Tibial nerve (tissue), 4 donors: ENCODE results near the gene PDE8B. TPM values are rescaled to one million over a fixed set of nuclear protein-coding genes. Genes with fewer than 3 reads are reported as not detected.

Experiments
- DNase-seq, 2 donors: peaks; one replicate each; pipeline ENCODE4 v3.0.0-alpha.2; 2019; ENCODE audit warnings: low spot score in 2 of 2
- H3K27ac ChIP-seq, 4 donors: fragments of 200-600 bp; sonication (generic) in 3 of 4; one replicate each; pipeline ENCODE4 v1.5.1; 2017 to 2019; ENCODE audit warnings: mild to moderate bottlenecking in 1 of 4
- H3K27me3 ChIP-seq, 2 donors: fragments of 200-600 bp; sonication (generic) in 1 of 2; one replicate each; pipeline versions ENCODE4 v1.5.1 to v1.6.0; 2017 to 2019
- H3K36me3 ChIP-seq, 3 donors: fragments of 200-600 bp; sonication (generic); one replicate each; pipeline ENCODE4 v1.5.1; 2018 to 2019
- H3K4me1 ChIP-seq, 4 donors: fragments of 200-600 bp; sonication (generic) in 3 of 4; one replicate each; pipeline ENCODE4 v1.5.1; 2017 to 2019
- H3K4me3 ChIP-seq, 4 donors: fragments of 200-600 bp; sonication (generic) in 3 of 4; one replicate each; pipeline ENCODE4 v1.5.1; 2017 to 2019; ENCODE audit warnings: mild to moderate bottlenecking in 1 of 4, moderate library complexity in 1 of 4
- H3K9me3 ChIP-seq, 4 donors: fragments of 200-600 bp; sonication (generic) in 3 of 4; one replicate each; pipeline ENCODE4 v1.5.1; 2017 to 2019
- EP300 ChIP-seq, 2 donors: sonication (generic); formaldehyde crosslinking; IDR thresholded peaks; one replicate each; pipeline ENCODE4 v1.6.1; 2017; ENCODE audit warnings: antibody characterized with exemption in 2 of 2, mild to moderate bottlenecking in 1 of 2
- POLR2A ChIP-seq, 2 donors: fragments of 450-650 bp; IDR thresholded peaks; one replicate each; pipeline ENCODE4 v1.6.1; 2017; ENCODE audit warnings: antibody characterized with exemption in 2 of 2, mild to moderate bottlenecking in 2 of 2, moderate library complexity in 2 of 2
- WGBS, 2 donors: methylation state at CpG; one replicate each; pipeline ENCODE4 v1.1.5; 2018; 5-methylcytosine and 5-hydroxymethylcytosine counted together
- total RNA-seq, 4 donors: library from RNA; depleted of rRNA; stranded (reverse); fragments of >200 nt; gene quantifications; one replicate each; pipeline ENCODE4 v1.1.0, GENCODE V29; 2016
- TF ChIP-seq, protein P1 (sequence below), 5 experiments: fragments of 200-600 bp in 3 of 5; fragments of 450-650 bp in 2 of 5; sonication (generic) in 3 of 5; IDR thresholded peaks; one replicate each; pipeline ENCODE4 v1.5.1; 2016 to 2019; ENCODE audit warnings: antibody characterized with exemption in 5 of 5, mild to moderate bottlenecking in 3 of 5, moderate library complexity in 2 of 5

The PDE8B gene
- total RNA-seq, 4 donors from 2014 or later: 6.3 to 8.8 (median 7.2) TPM

GRCh38 chr5:77430726-77431125 is 220.2 kb downstream of the PDE8B start:
- H3K27me3 ChIP-seq: no peaks in the 10 kb centered on the region
- H3K9me3 ChIP-seq: no peaks in the 10 kb centered on the region
- no peak for TF ChIP-seq EP300 (IDR thresholded peaks at IDR 0.05)
- no peak for TF ChIP-seq POLR2A (IDR thresholded peaks at IDR 0.05)
- TF ChIP-seq, protein P1, sequence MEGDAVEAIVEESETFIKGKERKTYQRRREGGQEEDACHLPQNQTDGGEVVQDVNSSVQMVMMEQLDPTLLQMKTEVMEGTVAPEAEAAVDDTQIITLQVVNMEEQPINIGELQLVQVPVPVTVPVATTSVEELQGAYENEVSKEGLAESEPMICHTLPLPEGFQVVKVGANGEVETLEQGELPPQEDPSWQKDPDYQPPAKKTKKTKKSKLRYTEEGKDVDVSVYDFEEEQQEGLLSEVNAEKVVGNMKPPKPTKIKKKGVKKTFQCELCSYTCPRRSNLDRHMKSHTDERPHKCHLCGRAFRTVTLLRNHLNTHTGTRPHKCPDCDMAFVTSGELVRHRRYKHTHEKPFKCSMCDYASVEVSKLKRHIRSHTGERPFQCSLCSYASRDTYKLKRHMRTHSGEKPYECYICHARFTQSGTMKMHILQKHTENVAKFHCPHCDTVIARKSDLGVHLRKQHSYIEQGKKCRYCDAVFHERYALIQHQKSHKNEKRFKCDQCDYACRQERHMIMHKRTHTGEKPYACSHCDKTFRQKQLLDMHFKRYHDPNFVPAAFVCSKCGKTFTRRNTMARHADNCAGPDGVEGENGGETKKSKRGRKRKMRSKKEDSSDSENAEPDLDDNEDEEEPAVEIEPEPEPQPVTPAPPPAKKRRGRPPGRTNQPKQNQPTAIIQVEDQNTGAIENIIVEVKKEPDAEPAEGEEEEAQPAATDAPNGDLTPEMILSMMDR (IDR thresholded peaks at IDR 0.05): no peak
- H3K27ac ChIP-seq: no peak overlapping the region
- 98 to 100% methylated on average over 1 of the region's 1 CpG for WGBS, 2 donors
- peaks cover 0 to 78% (median 0%) of the 10 kb centered on the region in 3 donors for H3K36me3 ChIP-seq
- H3K4me1 ChIP-seq: peaks cover 0 to 10% (median 0%) of the 10 kb centered on the region in 4 donors
- no peak for DNase-seq
- H3K4me3 ChIP-seq: no peak overlapping the region

- TF ChIP-seq, protein P1 (IDR thresholded peaks at IDR 0.05): no peak
- TF ChIP-seq EP300 (IDR thresholded peaks at IDR 0.05) (no peak), POLR2A (IDR thresholded peaks at IDR 0.05) (no peak)
- Histone ChIP-seq H3K27ac (no peak overlapping the region), H3K4me1 (peaks cover 0 to 10% (median 0%) of the 10 kb centered on the region in 4 donors), H3K9me3 (no peaks in the 10 kb centered on the region), H3K36me3 (peaks cover 0 to 78% (median 0%) of the 10 kb centered on the region in 3 donors), H3K4me3 (no peak overlapping the region), H3K27me3 (no peaks in the 10 kb centered on the region)
- DNase-seq: no peak
- WGBS, 2 donors: 96 to 99% methylated on average over 3 of the region's 3 CpGs
Observed at GRCh38 chr5:77431286-77431685, 220.8 kb downstream of the PDE8B start.

DNA sequence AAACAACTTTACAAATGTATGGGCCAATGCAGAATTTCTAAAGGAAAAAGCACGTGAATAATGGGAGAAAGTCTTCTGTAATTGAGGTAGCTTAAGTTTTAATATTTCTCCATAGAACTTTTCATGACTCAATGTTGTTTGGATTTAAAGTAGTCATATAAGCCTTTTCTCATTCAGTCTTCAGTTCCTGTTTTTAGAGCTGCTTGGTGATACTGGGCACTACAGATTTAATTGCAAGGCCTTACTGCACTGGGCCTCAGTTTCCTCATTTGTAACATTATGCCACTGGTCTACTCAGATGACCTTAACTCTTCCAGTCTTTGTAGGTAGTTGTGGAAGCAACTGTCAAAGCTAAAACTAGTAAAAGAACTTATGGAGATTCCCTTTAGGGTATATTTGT is 221.2 kb downstream of the PDE8B start:
- DNase-seq: no peak
- no peak overlapping the region for H3K27ac ChIP-seq
- no peaks in the 10 kb centered on the region for H3K9me3 ChIP-seq
- no peaks in the 10 kb centered on the region for H3K27me3 ChIP-seq
- H3K4me1 ChIP-seq: peaks cover 0 to 10% (median 0%) of the 10 kb centered on the region in 4 donors
- no peak overlapping the region for H3K4me3 ChIP-seq
- peaks cover 0 to 78% (median 0%) of the 10 kb centered on the region in 3 donors for H3K36me3 ChIP-seq
- 85 to 97% methylated on average over 1 of the region's 1 CpG for WGBS, 2 donors
- TF ChIP-seq EP300 (IDR thresholded peaks at IDR 0.05): no peak
- TF ChIP-seq, protein P1 (IDR thresholded peaks at IDR 0.05): no peak
- no peak for TF ChIP-seq POLR2A (IDR thresholded peaks at IDR 0.05)

DNA sequence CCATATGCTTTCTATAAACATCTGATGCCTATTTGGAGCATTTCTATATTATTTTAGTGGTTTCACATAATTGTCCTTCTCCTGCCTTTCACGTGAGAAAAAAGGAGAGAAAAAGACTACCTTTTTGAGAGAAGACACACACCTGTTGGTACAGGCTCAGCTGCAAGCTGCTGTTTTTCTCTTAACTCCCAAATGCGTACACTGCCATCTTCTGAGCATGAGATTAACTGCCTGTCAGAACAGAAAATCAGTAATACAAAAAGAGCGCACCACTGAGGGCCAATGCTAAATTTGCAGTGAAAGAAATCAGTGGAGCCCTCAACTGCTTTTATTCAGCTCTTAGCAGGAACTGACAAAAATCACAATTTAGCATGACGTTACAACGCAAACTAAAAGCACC is 226.7 kb downstream of the PDE8B start:
- no peak overlapping the region for H3K4me3 ChIP-seq
- H3K27me3 ChIP-seq: no peaks in the 10 kb centered on the region
- peaks cover 0 to 87% (median 0%) of the 10 kb centered on the region in 3 donors for H3K36me3 ChIP-seq
- no peak overlapping the region for H3K27ac ChIP-seq
- no peak for DNase-seq
- WGBS, 2 donors: 79 to 83% methylated on average over 5 of the region's 5 CpGs
- no peaks in the 10 kb centered on the region for H3K9me3 ChIP-seq
- TF ChIP-seq EP300 (IDR thresholded peaks at IDR 0.05): no peak
- TF ChIP-seq, protein P1 (IDR thresholded peaks at IDR 0.05): peak in 1 of 5 experiments; percentile 5
- no peaks in the 10 kb centered on the region for H3K4me1 ChIP-seq

GRCh38 chr5:77438071-77438470 is 227.6 kb downstream of the PDE8B start:
- WGBS, 2 donors: 65 to 91% methylated on average over 3 of the region's 3 CpGs
- Histone ChIP-seq H3K4me3 (no peak overlapping the region), H3K9me3 (no peaks in the 10 kb centered on the region), H3K27ac (no peak overlapping the region), H3K4me1 (no peaks in the 10 kb centered on the region), H3K27me3 (no peaks in the 10 kb centered on the region), H3K36me3 (peaks cover 0 to 78% (median 0%) of the 10 kb centered on the region in 3 donors)
- DNase-seq: no peak
- TF ChIP-seq EP300 (IDR thresholded peaks at IDR 0.05): no peak
- TF ChIP-seq POLR2A (IDR thresholded peaks at IDR 0.05): no peak
- TF ChIP-seq, protein P1 (IDR thresholded peaks at IDR 0.05): no peak
